ENCODE data around the gene CST3. TPM values are rescaled to one million over a fixed set of nuclear protein-coding genes. Genes with fewer than 3 reads are reported as not detected.

The CST3 gene
- polyA plus RNA-seq, 1 donor from 2014 or later = 54.6 TPM

DNA sequence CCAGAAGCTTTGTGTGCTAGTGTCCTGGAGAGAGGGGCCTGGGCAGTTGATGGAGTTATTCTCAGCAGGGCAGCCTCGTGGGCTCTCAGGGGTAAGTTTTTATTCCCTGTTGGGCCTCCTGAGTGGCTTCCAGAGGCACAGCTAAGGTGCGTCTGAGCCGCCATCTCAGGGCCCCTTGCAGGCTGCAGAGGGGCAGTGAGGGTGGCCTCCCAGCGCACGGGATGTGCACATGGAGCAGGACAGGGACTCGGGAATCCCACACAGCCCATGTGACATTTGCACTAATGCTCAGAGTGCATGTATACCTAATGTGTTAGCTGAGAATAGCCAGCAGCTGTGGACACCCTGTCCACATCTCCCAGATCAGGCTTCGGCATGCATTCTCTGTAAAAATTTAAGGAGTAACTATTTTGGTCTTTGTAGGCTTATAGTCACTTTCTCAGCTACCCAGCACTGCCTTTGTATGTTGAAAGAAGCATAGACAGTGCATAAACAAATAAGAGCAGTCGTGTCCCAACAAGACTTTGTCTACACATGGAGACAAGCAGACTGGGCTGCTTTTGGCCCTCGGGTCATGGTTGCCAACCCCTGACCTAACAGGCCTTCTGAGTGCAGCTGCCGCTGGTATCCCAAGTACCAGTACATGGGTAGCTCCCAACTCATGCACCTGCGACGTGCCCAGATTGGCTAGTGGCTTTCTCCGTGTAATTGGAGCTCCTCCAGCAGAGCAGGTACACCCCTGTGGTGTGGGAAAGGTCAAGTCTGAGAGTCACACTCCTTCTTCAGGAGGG lies 50.8 kb downstream of the CST3 start:
- no peaks in the 10 kb centered on the region for H3K36me3 ChIP-seq (ENCODE audit: insufficient read depth, low read length)
- H4K20me1 ChIP-seq (ENCODE audit: insufficient read depth) = no peaks in the 10 kb centered on the region
- H3K4me2 ChIP-seq (ENCODE audit: low read length) = no peak overlapping the region
- H3K4me3 ChIP-seq (ENCODE audit: low read length) = no peak overlapping the region
- H3K27me3 ChIP-seq (ENCODE audit: insufficient read depth, low read depth, low read length) = no peaks in the 10 kb centered on the region
- H2AFZ ChIP-seq (ENCODE audit: low read depth, low read length) = no peak overlapping the region
- no peak overlapping the region for H3K9ac ChIP-seq (ENCODE audit: low read length)
- TF ChIP-seq MXI1 (conservative IDR thresholded peaks at IDR 0.05; ENCODE audit: poor library complexity, severe bottlenecking) (no peak), EP300 (conservative IDR thresholded peaks at IDR 0.05; ENCODE audit: poor library complexity, severe bottlenecking) (no peak), TAF1 (IDR thresholded peaks at IDR 0.05; ENCODE audit: low read depth) (no peak), RAD21 (conservative IDR thresholded peaks at IDR 0.05) (no peak), EZH2 (IDR thresholded peaks at IDR 0.05; ENCODE audit: borderline replicate concordance, insufficient read depth, low read length, poor library complexity, severe bottlenecking) (no peak), CTCF (IDR thresholded peaks at IDR 0.05; ENCODE audit: poor library complexity, severe bottlenecking) (no peak), SMC3 (conservative IDR thresholded peaks at IDR 0.05; ENCODE audit: poor library complexity) (no peak), POLR2AphosphoS5 (IDR thresholded peaks at IDR 0.05) (no peak)
- TF ChIP-seq, protein P1, sequence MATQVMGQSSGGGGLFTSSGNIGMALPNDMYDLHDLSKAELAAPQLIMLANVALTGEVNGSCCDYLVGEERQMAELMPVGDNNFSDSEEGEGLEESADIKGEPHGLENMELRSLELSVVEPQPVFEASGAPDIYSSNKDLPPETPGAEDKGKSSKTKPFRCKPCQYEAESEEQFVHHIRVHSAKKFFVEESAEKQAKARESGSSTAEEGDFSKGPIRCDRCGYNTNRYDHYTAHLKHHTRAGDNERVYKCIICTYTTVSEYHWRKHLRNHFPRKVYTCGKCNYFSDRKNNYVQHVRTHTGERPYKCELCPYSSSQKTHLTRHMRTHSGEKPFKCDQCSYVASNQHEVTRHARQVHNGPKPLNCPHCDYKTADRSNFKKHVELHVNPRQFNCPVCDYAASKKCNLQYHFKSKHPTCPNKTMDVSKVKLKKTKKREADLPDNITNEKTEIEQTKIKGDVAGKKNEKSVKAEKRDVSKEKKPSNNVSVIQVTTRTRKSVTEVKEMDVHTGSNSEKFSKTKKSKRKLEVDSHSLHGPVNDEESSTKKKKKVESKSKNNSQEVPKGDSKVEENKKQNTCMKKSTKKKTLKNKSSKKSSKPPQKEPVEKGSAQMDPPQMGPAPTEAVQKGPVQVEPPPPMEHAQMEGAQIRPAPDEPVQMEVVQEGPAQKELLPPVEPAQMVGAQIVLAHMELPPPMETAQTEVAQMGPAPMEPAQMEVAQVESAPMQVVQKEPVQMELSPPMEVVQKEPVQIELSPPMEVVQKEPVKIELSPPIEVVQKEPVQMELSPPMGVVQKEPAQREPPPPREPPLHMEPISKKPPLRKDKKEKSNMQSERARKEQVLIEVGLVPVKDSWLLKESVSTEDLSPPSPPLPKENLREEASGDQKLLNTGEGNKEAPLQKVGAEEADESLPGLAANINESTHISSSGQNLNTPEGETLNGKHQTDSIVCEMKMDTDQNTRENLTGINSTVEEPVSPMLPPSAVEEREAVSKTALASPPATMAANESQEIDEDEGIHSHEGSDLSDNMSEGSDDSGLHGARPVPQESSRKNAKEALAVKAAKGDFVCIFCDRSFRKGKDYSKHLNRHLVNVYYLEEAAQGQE (IDR thresholded peaks at IDR 0.05; ENCODE audit: borderline replicate concordance) = no peak
- no peak overlapping the region for H3K27ac ChIP-seq (ENCODE audit: low read length)
- H3K79me2 ChIP-seq (replicated peaks; ENCODE audit: insufficient read depth, low read length) = no peaks in the 10 kb centered on the region
- no peaks in the 10 kb centered on the region for H3K9me2 ChIP-seq (ENCODE audit: insufficient read depth, low read length)
- no peaks in the 10 kb centered on the region for H3K9me3 ChIP-seq (ENCODE audit: low read length)
- H3F3A ChIP-seq (ENCODE audit: insufficient read depth, low read length, poor library complexity, severe bottlenecking) = no peaks in the 10 kb centered on the region

- Histone ChIP-seq H3F3A (ENCODE audit: insufficient read depth, low read length, poor library complexity, severe bottlenecking) (no peaks in the 10 kb centered on the region), H3K9me3 (ENCODE audit: low read length) (no peaks in the 10 kb centered on the region), H3K4me3 (ENCODE audit: low read length) (no peak overlapping the region), H3K36me3 (ENCODE audit: insufficient read depth, low read length) (no peaks in the 10 kb centered on the region), H4K20me1 (ENCODE audit: insufficient read depth) (no peaks in the 10 kb centered on the region), H3K4me2 (ENCODE audit: low read length) (no peak overlapping the region), H3K9me2 (ENCODE audit: insufficient read depth, low read length) (no peaks in the 10 kb centered on the region), H3K9ac (ENCODE audit: low read length) (no peak overlapping the region), H2AFZ (ENCODE audit: low read depth, low read length) (no peak overlapping the region), H3K79me2 (replicated peaks; ENCODE audit: insufficient read depth, low read length) (no peaks in the 10 kb centered on the region), H3K27me3 (ENCODE audit: insufficient read depth, low read depth, low read length) (no peaks in the 10 kb centered on the region), H3K27ac (ENCODE audit: low read length) (no peak overlapping the region)
- TF ChIP-seq MXI1 (conservative IDR thresholded peaks at IDR 0.05; ENCODE audit: poor library complexity, severe bottlenecking) = no peak
- TF ChIP-seq SMC3 (conservative IDR thresholded peaks at IDR 0.05; ENCODE audit: poor library complexity) = no peak
- TF ChIP-seq, protein P1 (IDR thresholded peaks at IDR 0.05; ENCODE audit: borderline replicate concordance) = no peak
- TF ChIP-seq CTCF (IDR thresholded peaks at IDR 0.05; ENCODE audit: poor library complexity, severe bottlenecking) = no peak
- TF ChIP-seq EP300 (conservative IDR thresholded peaks at IDR 0.05; ENCODE audit: poor library complexity, severe bottlenecking) = no peak
- no peak for TF ChIP-seq RAD21 (conservative IDR thresholded peaks at IDR 0.05)
- TF ChIP-seq EZH2 (IDR thresholded peaks at IDR 0.05; ENCODE audit: borderline replicate concordance, insufficient read depth, low read length, poor library complexity, severe bottlenecking) = no peak
- no peak for TF ChIP-seq POLR2AphosphoS5 (IDR thresholded peaks at IDR 0.05)
- TF ChIP-seq TAF1 (IDR thresholded peaks at IDR 0.05; ENCODE audit: low read depth) = no peak
Measured at GRCh38 chr20:23585808-23586734, 51.7 kb downstream of the CST3 start.
